ENCODE measurements around the gene RALB. TPM values are rescaled to one million over a fixed set of nuclear protein-coding genes. Genes with fewer than 3 reads are reported as not detected.
A peak's percentile ranks its signal among the peaks of the same experiment; 100 is the strongest.

The RALB gene
- total RNA-seq, 2 donors from 2014 or later = 40.1 to 43.2 TPM

DNA sequence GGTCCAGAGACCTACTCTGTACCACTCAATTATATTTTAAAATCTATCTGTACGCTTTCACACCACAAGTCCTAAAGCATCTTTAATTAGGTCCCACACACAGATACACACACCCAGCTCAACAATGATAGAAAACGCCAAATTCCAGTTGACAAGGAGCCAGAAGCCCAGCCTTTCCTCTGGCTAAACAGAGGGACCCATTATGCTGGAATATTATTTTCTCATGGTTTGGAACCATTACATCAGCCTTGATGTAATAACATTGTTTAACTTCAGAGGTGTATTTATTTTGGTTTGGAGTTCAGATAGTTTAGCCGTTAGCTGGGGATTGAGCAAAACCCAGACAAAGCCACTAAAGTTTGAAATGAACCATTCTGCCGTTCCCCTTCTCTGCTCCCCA, 79.3 kb downstream of the RALB start:
- Mint-ChIP-seq H3K4me1 (ENCODE audit: low read depth in 2 of 2) (no peaks in the 10 kb centered on the region), H3K4me3 (no peak overlapping the region), H3K27ac (no peak overlapping the region), H3K27me3 (peaks cover 25 to 38% of the 10 kb centered on the region in 2 donors), H3K36me3 (no peaks in the 10 kb centered on the region), H3K9me3 (no peaks in the 10 kb centered on the region)
- no peak for DNase-seq (ENCODE audit: low spot score)
- ATAC-seq = no peak

DNA sequence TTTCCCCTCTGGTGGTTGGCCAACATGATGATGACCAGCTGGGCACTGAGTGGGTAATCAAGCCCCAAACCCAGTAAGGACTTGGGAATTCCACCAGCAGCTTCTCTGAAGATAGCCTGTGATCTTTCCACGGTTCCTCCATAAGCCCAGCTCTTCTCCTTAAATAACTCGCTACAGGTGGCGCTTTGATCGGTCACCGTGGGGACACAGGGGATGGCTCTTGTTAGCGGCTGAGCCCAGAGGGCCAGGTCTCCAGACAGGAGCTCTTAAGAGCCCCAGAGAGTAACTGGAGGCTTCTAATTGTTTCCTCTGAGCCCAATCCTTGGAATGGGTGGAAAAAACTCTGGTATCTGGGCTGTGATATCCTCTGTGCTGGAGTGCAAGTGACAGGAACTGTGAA, 79.7 kb downstream of the RALB start:
- no peak for DNase-seq (ENCODE audit: low spot score)
- H3K36me3 Mint-ChIP-seq = no peaks in the 10 kb centered on the region
- no peak for ATAC-seq
- H3K4me1 Mint-ChIP-seq (ENCODE audit: low read depth in 2 of 2) = no peaks in the 10 kb centered on the region
- H3K4me3 Mint-ChIP-seq = no peak overlapping the region
- no peaks in the 10 kb centered on the region for H3K9me3 Mint-ChIP-seq
- peaks cover 24 to 43% of the 10 kb centered on the region in 2 donors for H3K27me3 Mint-ChIP-seq
- H3K27ac Mint-ChIP-seq = no peak overlapping the region

- Mint-ChIP-seq H3K9me3 (no peaks in the 10 kb centered on the region), H3K36me3 (no peaks in the 10 kb centered on the region), H3K4me1 (ENCODE audit: low read depth in 2 of 2) (no peaks in the 10 kb centered on the region), H3K27ac (no peak overlapping the region), H3K27me3 (peaks cover 35 to 59% of the 10 kb centered on the region in 2 donors), H3K4me3 (no peak overlapping the region)
- ATAC-seq (no peak), DNase-seq (ENCODE audit: low spot score) (no peak)
These were observed 81.4 kb downstream of the RALB start for GRCh38 chr2:120334068-120334467.

DNA sequence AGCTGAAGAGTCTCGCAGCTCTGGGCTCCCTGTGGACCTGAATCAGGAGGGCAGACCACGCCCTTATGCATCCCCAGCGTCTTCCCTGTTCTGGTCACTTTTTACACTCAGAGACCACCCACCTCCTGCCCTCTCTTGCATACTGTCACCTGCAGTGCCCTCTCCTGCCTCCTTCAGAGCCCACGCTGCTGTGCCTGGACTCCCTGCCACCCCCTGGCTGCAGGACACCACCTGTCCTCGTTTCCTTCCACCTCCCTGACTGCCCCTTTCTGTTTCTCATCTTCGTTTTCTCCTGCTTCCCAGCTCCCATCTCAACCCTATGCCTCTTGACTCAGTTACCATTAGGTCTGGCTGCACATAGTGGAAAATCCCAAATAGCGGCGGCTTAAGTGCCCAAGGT, 84.1 kb downstream of the RALB start:
- Mint-ChIP-seq H3K36me3 (no peaks in the 10 kb centered on the region), H3K27ac (no peak overlapping the region), H3K4me3 (no peak overlapping the region), H3K9me3 (no peaks in the 10 kb centered on the region), H3K27me3 (peaks cover 35 to 59% of the 10 kb centered on the region in 2 donors), H3K4me1 (ENCODE audit: low read depth in 2 of 2) (no peaks in the 10 kb centered on the region)
- no peak for ATAC-seq
- DNase-seq (ENCODE audit: low spot score) = no peak

DNA sequence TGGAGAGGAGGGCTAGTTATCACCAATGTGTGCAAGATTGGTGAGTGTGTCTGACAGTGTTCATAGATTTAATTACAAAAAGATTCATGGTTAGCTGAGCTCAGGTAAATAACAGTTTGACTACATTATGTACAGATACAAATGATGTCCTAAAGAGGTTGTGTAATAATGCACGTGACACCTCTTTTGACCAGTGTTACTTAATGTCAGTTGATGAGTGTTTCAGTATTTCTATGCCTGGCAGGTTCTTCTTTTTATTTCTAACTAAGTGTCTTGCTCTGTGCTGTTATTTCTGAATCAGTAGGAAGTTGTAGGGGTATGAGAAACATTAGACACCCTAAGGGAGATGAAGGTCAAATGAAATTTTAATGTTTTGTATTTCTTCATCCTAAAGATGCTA, 85.4 kb downstream of the RALB start:
- ATAC-seq (no peak), DNase-seq (ENCODE audit: low spot score) (no peak)
- H3K27me3 Mint-ChIP-seq = peaks cover 42 to 62% of the 10 kb centered on the region in 2 donors
- H3K4me3 Mint-ChIP-seq = no peak overlapping the region
- no peak overlapping the region for H3K27ac Mint-ChIP-seq
- no peaks in the 10 kb centered on the region for H3K9me3 Mint-ChIP-seq
- H3K4me1 Mint-ChIP-seq (ENCODE audit: low read depth in 2 of 2) = peaks cover 0 to 5% of the 10 kb centered on the region in 2 donors
- no peaks in the 10 kb centered on the region for H3K36me3 Mint-ChIP-seq

DNA sequence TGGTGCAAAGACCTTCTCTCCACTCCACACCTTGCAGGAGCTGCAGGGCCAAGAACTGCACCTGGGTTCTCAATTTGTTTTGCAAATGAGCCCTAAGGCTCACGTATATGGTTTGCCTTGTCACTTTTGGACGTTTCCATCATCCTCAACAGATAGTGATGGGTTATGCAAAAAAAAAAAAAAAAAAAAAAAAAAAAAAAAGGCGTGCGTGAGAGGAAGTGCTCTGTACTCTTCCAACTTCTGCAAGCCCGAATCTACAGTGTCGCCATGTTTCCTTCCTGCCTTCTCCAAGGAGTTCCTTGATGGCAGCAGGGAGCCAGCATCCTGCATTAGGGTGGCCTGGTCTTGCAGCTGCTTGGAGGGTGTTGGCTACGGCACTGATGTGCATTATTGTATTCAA, 89.3 kb downstream of the RALB start:
- Mint-ChIP-seq H3K4me1 (ENCODE audit: low read depth in 2 of 2) (peaks cover 4 to 12% of the 10 kb centered on the region in 2 donors), H3K4me3 (no peak overlapping the region), H3K9me3 (no peaks in the 10 kb centered on the region), H3K36me3 (no peaks in the 10 kb centered on the region), H3K27me3 (peaks cover 31 to 33% of the 10 kb centered on the region in 2 donors), H3K27ac (no peak overlapping the region)
- ATAC-seq = no peak
- no peak for DNase-seq (ENCODE audit: low spot score)

DNA sequence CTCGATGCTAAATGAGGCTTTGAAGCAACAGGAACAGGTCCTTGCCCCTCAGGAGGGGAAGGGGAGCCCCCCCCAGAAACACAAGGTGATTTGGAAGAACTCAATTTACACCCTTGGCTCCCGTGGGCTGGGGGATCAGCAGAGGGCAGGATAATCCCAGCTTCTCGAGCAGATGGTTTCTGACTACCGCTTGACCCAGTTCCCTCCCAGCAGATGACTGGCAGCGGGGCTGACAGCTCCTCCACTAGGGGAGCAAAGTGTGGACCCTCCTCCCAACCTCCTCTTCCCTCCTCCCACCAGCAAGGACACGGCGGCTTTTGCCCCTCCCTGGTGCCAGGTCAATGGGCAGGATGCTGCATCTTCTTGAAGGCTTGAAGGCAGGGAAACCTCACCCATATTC, 89.8 kb downstream of the RALB start:
- Mint-ChIP-seq H3K9me3 (no peaks in the 10 kb centered on the region), H3K27ac (no peak overlapping the region), H3K27me3 (peaks cover 32 to 33% of the 10 kb centered on the region in 2 donors), H3K4me3 (no peak overlapping the region), H3K4me1 (ENCODE audit: low read depth in 2 of 2) (peaks cover 6 to 14% of the 10 kb centered on the region in 2 donors), H3K36me3 (no peaks in the 10 kb centered on the region)
- no peak for DNase-seq (ENCODE audit: low spot score)
- no peak for ATAC-seq

DNA sequence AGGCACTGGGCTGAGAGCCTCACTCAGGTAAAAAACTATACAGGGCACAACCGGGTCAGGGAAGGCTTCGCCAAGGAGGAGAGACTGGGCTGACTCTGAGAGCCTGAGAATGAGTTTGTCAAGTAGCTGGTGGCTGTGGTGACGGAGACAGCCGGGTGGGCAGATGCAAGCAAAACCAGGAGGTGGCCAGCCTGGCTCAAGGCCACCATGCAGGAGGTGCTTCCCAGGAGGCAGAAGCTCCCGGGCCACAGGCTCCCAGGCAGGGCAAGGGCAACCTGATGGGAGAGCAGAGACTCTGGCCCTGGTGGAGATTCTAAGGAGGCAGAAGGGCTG, 90.4 kb downstream of the RALB start:
- H3K36me3 Mint-ChIP-seq = no peaks in the 10 kb centered on the region

DNA sequence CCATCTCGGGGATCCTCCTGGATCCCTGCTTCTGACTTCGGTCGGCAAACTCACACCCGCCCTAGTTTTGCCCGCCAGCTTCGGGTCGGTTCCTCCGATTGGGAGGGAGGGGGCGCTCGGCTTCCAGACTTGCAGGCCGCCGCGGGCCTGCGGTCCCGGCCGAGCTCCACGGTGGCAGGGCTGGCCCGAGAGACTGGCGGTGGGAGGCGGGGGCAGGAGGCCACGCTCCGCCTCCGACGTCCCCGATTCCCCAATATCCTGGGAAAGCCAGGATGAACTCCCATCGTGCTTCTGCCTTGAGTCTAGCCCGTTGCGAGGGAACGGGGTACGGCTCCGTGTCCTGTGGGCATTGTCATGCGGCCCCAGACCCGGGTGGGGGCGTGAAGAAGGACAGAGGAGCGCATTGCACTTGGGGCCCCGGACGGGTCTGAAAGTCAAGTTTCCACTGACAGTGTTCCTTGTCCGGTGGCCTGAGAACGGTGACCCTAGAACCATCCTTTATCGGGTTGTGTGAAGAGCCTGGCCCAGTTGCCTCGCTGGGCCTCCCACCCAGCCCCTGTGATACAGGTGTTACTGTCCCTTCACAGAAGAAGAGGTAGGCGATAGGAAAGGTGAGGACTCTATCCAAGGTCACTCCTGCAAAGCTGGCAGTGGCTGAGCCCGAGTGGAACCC, 90.9 kb downstream of the RALB start:
- H3K4me3 Mint-ChIP-seq = peak overlapping the region; percentile 70
- ATAC-seq = peak in 1 of 2 donors; percentile 69
- no peaks in the 10 kb centered on the region for H3K36me3 Mint-ChIP-seq
- no peak overlapping the region for H3K27ac Mint-ChIP-seq
- peaks cover 31 to 33% of the 10 kb centered on the region in 2 donors for H3K27me3 Mint-ChIP-seq
- DNase-seq (ENCODE audit: low spot score) = no peak
- H3K4me1 Mint-ChIP-seq (ENCODE audit: low read depth in 2 of 2) = peaks cover 6 to 14% of the 10 kb centered on the region in 2 donors
- H3K9me3 Mint-ChIP-seq = no peaks in the 10 kb centered on the region

More for the DNA sequence above, 90.4 kb downstream of the RALB start:
- Mint-ChIP-seq H3K9me3 (no peaks in the 10 kb centered on the region), H3K4me1 (ENCODE audit: low read depth in 2 of 2) (peaks cover 6 to 14% of the 10 kb centered on the region in 2 donors), H3K27me3 (peaks cover 33 to 34% of the 10 kb centered on the region in 2 donors), H3K27ac (no peak overlapping the region), H3K4me3 (peak overlapping the region; percentile 70)
- DNase-seq (ENCODE audit: low spot score) (no peak), ATAC-seq (no peak)

Other genes starting within 250 kb of the RALB start
- 1 to 10 TPM; 4.2 to 9.1 TPM for gene EPB41L5, start 239.8 kb upstream of the RALB start, total RNA-seq
- 10 to 100 TPM; 27.9 to 33.0 TPM for gene TMEM185B, start 29.5 kb upstream of the RALB start, total RNA-seq
- not detected for gene INHBB, start 93.3 kb downstream of the RALB start, total RNA-seq

Data from natural killer cell treated with Interleukin-12 subunit alpha and Interleukin-12 subunit beta and Interleukin-15 and Interleukin-18, amount 100 ng/mL, for 72 hours (primary cell).